ENCODE data around the gene C1GALT1C1L.
"Not testable (repeated sequence)": the region's sequence is repeated elsewhere in the genome, so short reads cannot be mapped to it uniquely, and the experiment has no call there.

Gene C1GALT1C1L

GRCh38 chr2:43676322-43677050 is at the start of gene C1GALT1C1L:
C1GALT1C1L (minus strand) TSS chr2:43676429; CDS start chr2:43676322, 107 bp downstream.
- DNase-seq, result no peak

GRCh38 chr2:43725711-43726246 is 49.5 kb upstream of the C1GALT1C1L start:
- no peak for DNase-seq

- DNase-seq, result no peak
These were observed 48.7 kb upstream of the C1GALT1C1L start for GRCh38 chr2:43724728-43725526.

GRCh38 chr2:43718530-43719124 is 42.4 kb upstream of the C1GALT1C1L start:
- DNase-seq, result no peak

- no peak for DNase-seq
These were observed 41.1 kb upstream of the C1GALT1C1L start for GRCh38 chr2:43717322-43717721.

GRCh38 chr2:43715300-43716098 is 39.3 kb upstream of the C1GALT1C1L start:
- no peak for DNase-seq

- no peak for DNase-seq
These were observed 37.9 kb upstream of the C1GALT1C1L start for GRCh38 chr2:43714164-43714563.

GRCh38 chr2:43710866-43711265 is 34.6 kb upstream of the C1GALT1C1L start:
- no peak for DNase-seq

GRCh38 chr2:43708891-43709290 is 32.7 kb upstream of the C1GALT1C1L start:
- no peak for DNase-seq

- no peak for DNase-seq
These were observed 31.9 kb upstream of the C1GALT1C1L start for GRCh38 chr2:43708178-43708577.

- no peak for DNase-seq
These were observed 31.2 kb upstream of the C1GALT1C1L start for GRCh38 chr2:43707255-43708015.

- no peak for DNase-seq
These were observed 24.9 kb upstream of the C1GALT1C1L start for GRCh38 chr2:43701111-43701510.

GRCh38 chr2:43699761-43700160 is 23.5 kb upstream of the C1GALT1C1L start:
- DNase-seq, result no peak

- not testable (repeated sequence) for DNase-seq
These were observed 21.9 kb upstream of the C1GALT1C1L start for GRCh38 chr2:43698140-43698539.

- DNase-seq, result no peak
These were observed 16.3 kb upstream of the C1GALT1C1L start for GRCh38 chr2:43692428-43692994.

- DNase-seq, result no peak
These were observed 13.8 kb upstream of the C1GALT1C1L start for GRCh38 chr2:43689999-43690398.

- no peak for DNase-seq
These were observed 9.1 kb upstream of the C1GALT1C1L start for GRCh38 chr2:43685357-43685756.

- DNase-seq, result not testable (repeated sequence)
These were observed 1.6 kb upstream of the C1GALT1C1L start for GRCh38 chr2:43677783-43678182.

- DNase-seq, result no peak
These were observed 445 bp downstream of the C1GALT1C1L start for GRCh38 chr2:43675646-43676321.

- no peak for DNase-seq
These were observed 19.0 kb downstream of the C1GALT1C1L start for GRCh38 chr2:43657241-43657640.

- DNase-seq, result no peak
These were observed 22.7 kb downstream of the C1GALT1C1L start for GRCh38 chr2:43653506-43653905.
